K562 (cell line): ENCODE results near the gene CACNA1A.

ENCODE experiments used
- EZH2 ChIP-seq: IDR thresholded peaks from 2 replicates; pipeline ENCODE4 v1.6.1; 2012; ENCODE audit warnings: low read depth, mild to moderate bottlenecking, inconsistent platforms, low read length, borderline replicate concordance
- HDAC1 ChIP-seq, 2 experiments: fragments of 450-650 bp; IDR thresholded peaks; 2 replicates each; pipeline ENCODE4 v1.6.1; 2016 to 2017; ENCODE audit warnings: inconsistent platforms in 1 of 2, mild to moderate bottlenecking in 1 of 2, moderate library complexity in 1 of 2
- HMG20B ChIP-seq: fragments of 250-450 bp; sonication (Bioruptor Pico); IDR thresholded peaks from 2 replicates; pipeline ENCODE4 v1.5.0; 2021; ENCODE audit warnings: mild to moderate bottlenecking
- POLR2AphosphoS5 ChIP-seq: IDR thresholded peaks from 2 replicates; pipeline ENCODE4 v1.6.1; 2011; ENCODE audit warnings: mild to moderate bottlenecking, low read depth, low read length, moderate library complexity; ENCODE audit not compliant: control insufficient read depth, insufficient read depth
- RCOR1 ChIP-seq, 2 experiments: IDR thresholded peaks; 2 replicates each; pipeline ENCODE4 v1.6.1; 2012; ENCODE audit warnings: low read depth in 2 of 2, low read length in 2 of 2, borderline replicate concordance in 1 of 2, improper control_type of control experiment in 1 of 2
- TAF1 ChIP-seq: IDR thresholded peaks from 2 replicates; pipeline ENCODE4 v1.6.1; 2011; ENCODE audit warnings: mild to moderate bottlenecking, low read length, moderate library complexity; ENCODE audit not compliant: insufficient read depth, control insufficient read depth, severe bottlenecking; ENCODE audit errors: extremely low read depth
- TF ChIP-seq, protein P1 (sequence below): sonication (generic); formaldehyde crosslinking; IDR thresholded peaks from 2 replicates; pipeline ENCODE4 v1.8.0; 2022; ENCODE audit warnings: mild to moderate bottlenecking, low read depth, missing genetic modification reagents
- TF ChIP-seq, protein P2 (sequence below): sonication (generic); formaldehyde crosslinking; IDR thresholded peaks from 2 replicates; pipeline ENCODE4 v1.8.0; 2022; ENCODE audit warnings: missing genetic modification reagents, mild to moderate bottlenecking, borderline replicate concordance
- TF ChIP-seq, protein P3 (sequence below), 3 experiments: IDR thresholded peaks in 2 of 3; conservative IDR thresholded peaks in 1 of 3; 2 replicates each; pipeline ENCODE4 v1.5.1; 2011 to 2012; ENCODE audit warnings: low read length in 3 of 3, mild to moderate bottlenecking in 3 of 3, control low read depth in 2 of 3, improper control_type of control experiment in 1 of 3, inconsistent platforms in 1 of 3, low read depth in 1 of 3, mixed read lengths in 1 of 3, moderate library complexity in 1 of 3; ENCODE audit not compliant: insufficient read depth in 2 of 3
- TF ChIP-seq, protein P4 (sequence below): fragments of 250-450 bp; sonication (Bioruptor Pico); IDR thresholded peaks from 2 replicates; pipeline ENCODE4 v1.8.0; 2021; ENCODE audit warnings: moderate library complexity, mild to moderate bottlenecking, inconsistent platforms

DNA sequence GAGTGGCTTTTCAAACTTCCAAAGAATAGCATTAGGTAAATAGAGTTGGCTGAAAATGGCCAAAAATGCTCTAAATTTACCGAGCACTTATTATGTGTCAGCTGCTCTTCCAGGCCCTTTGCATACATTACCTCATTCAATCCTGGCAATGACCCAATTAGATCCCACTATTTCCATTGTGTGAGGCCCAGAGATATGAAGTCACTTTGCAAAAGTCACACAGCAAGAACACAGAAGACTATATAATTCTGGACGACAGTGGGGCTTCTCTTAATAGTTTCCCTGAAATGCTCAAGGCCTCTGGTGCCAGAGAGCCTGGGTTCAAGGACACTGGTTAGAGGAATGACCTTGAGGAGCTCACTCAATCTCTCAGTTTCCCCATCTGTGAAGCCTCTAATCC, 209.3 kb downstream of the CACNA1A start:
- TF ChIP-seq EZH2 = no peak
- TF ChIP-seq, protein P1, sequence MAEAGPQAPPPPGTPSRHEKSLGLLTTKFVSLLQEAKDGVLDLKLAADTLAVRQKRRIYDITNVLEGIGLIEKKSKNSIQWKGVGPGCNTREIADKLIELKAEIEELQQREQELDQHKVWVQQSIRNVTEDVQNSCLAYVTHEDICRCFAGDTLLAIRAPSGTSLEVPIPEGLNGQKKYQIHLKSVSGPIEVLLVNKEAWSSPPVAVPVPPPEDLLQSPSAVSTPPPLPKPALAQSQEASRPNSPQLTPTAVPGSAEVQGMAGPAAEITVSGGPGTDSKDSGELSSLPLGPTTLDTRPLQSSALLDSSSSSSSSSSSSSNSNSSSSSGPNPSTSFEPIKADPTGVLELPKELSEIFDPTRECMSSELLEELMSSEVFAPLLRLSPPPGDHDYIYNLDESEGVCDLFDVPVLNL (CRISPR knock-in tag) = no peak
- TF ChIP-seq TAF1 = no peak
- TF ChIP-seq POLR2AphosphoS5 = no peak
- TF ChIP-seq, protein P2, sequence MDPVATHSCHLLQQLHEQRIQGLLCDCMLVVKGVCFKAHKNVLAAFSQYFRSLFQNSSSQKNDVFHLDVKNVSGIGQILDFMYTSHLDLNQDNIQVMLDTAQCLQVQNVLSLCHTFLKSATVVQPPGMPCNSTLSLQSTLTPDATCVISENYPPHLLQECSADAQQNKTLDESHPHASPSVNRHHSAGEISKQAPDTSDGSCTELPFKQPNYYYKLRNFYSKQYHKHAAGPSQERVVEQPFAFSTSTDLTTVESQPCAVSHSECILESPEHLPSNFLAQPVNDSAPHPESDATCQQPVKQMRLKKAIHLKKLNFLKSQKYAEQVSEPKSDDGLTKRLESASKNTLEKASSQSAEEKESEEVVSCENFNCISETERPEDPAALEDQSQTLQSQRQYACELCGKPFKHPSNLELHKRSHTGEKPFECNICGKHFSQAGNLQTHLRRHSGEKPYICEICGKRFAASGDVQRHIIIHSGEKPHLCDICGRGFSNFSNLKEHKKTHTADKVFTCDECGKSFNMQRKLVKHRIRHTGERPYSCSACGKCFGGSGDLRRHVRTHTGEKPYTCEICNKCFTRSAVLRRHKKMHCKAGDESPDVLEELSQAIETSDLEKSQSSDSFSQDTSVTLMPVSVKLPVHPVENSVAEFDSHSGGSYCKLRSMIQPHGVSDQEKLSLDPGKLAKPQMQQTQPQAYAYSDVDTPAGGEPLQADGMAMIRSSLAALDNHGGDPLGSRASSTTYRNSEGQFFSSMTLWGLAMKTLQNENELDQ = no peak
- TF ChIP-seq, protein P3, sequence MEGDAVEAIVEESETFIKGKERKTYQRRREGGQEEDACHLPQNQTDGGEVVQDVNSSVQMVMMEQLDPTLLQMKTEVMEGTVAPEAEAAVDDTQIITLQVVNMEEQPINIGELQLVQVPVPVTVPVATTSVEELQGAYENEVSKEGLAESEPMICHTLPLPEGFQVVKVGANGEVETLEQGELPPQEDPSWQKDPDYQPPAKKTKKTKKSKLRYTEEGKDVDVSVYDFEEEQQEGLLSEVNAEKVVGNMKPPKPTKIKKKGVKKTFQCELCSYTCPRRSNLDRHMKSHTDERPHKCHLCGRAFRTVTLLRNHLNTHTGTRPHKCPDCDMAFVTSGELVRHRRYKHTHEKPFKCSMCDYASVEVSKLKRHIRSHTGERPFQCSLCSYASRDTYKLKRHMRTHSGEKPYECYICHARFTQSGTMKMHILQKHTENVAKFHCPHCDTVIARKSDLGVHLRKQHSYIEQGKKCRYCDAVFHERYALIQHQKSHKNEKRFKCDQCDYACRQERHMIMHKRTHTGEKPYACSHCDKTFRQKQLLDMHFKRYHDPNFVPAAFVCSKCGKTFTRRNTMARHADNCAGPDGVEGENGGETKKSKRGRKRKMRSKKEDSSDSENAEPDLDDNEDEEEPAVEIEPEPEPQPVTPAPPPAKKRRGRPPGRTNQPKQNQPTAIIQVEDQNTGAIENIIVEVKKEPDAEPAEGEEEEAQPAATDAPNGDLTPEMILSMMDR (IDR thresholded peaks at IDR 0.05 in 2 of 3, conservative IDR thresholded peaks at IDR 0.05 in 1 of 3; ENCODE audit: insufficient read depth in 2 of 3, low read depth in 1 of 3, low read length in 3 of 3) = no peak
- no peak for TF ChIP-seq HDAC1 (IDR thresholded peaks at IDR 0.05)
- no peak for TF ChIP-seq HMG20B (CRISPR knock-in tag)
- no peak for TF ChIP-seq RCOR1 (IDR thresholded peaks at IDR 0.05; ENCODE audit: borderline replicate concordance in 1 of 2, low read depth in 2 of 2, low read length in 2 of 2)
- TF ChIP-seq, protein P4, sequence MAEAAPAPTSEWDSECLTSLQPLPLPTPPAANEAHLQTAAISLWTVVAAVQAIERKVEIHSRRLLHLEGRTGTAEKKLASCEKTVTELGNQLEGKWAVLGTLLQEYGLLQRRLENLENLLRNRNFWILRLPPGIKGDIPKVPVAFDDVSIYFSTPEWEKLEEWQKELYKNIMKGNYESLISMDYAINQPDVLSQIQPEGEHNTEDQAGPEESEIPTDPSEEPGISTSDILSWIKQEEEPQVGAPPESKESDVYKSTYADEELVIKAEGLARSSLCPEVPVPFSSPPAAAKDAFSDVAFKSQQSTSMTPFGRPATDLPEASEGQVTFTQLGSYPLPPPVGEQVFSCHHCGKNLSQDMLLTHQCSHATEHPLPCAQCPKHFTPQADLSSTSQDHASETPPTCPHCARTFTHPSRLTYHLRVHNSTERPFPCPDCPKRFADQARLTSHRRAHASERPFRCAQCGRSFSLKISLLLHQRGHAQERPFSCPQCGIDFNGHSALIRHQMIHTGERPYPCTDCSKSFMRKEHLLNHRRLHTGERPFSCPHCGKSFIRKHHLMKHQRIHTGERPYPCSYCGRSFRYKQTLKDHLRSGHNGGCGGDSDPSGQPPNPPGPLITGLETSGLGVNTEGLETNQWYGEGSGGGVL (CRISPR knock-in tag) = no peak
